AG04450 (cell line): ENCODE data around the gene ST6GALNAC3. TPM values are rescaled to one million over a fixed set of nuclear protein-coding genes. Genes with fewer than 3 reads are reported as not detected.

ENCODE experiments used
- CTCF ChIA-PET: fragments of 300-600, 350-600 bp; formaldehyde crosslinking; extraction: SDS; loops from one replicate; lab custom pipeline; 2022; ENCODE audit warnings: antibody characterized with exemption, inconsistent platforms; lab: Charles Lee
- POLR2A ChIA-PET: fragments of 350-600 bp; formaldehyde crosslinking; extraction: SDS; loops from one replicate; lab custom pipeline; 2021; ENCODE audit warnings: antibody characterized with exemption, inconsistent platforms; lab: Yijun Ruan, JAX
- DNase-seq: peaks from one replicate; pipeline ENCODE4 v3.0.0-alpha.2; 2011; ENCODE audit warnings: low read depth, low spot score
- H3K27ac ChIP-seq: one replicate; pipeline ENCODE4 v1.5.1; 2012; ENCODE audit warnings: low read depth, low read length, control low read depth
- H3K27me3 ChIP-seq: one replicate; pipeline ENCODE4 v1.6.0; 2012; ENCODE audit warnings: low read length; ENCODE audit not compliant: control insufficient read depth, insufficient read depth
- H3K4me3 ChIP-seq: 2 replicates; pipeline ENCODE4 v1.5.1; 2011; ENCODE audit warnings: mild to moderate bottlenecking, low read depth, low read length, control low read depth
- H3K9me3 ChIP-seq: 2 replicates; pipeline ENCODE4 v1.5.1; 2012; ENCODE audit warnings: low read length; ENCODE audit not compliant: control insufficient read depth, insufficient read depth
- polyA plus RNA-seq: library from polyadenylated mRNA; depleted of rRNA; stranded (reverse); fragments of >200 nt; gene quantifications from 2 replicates; pipeline ENCODE4 v1.2.3, GENCODE V29; 2011
- TF ChIP-seq, protein P1 (sequence below): IDR thresholded peaks from 2 replicates; pipeline ENCODE4 v1.5.1; 2011; ENCODE audit warnings: low read depth, low read length, control low read depth, inconsistent platforms

ST6GALNAC3 gene
- polyA plus RNA-seq, 1 experiment: 2.1 TPM

DNA sequence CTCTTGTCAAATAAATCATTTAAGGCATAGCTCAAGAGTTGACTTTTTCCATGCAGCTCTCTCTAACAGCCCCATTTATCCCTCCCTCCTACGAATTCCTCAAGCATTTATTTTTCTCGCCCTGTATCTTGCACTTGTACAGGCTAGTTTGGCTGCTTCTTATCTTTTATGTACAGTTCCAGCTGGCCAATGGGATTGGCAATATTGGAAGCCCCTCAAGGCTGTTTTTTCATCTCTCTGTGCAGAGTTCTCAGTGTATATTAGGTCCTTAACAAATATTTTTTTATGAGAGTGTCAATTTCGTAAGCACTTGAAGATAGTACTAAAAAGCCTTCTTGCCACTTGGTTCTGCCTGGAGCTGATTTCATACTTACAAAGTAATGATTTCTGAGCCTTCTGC, 356.0 kb downstream of the ST6GALNAC3 start:
- ChIA-PET POLR2A (no interaction called here), CTCF (no interaction called here)
- DNase-seq: no peak
- Histone ChIP-seq H3K9me3 (no peaks in the 10 kb centered on the region), H3K4me3 (no peak overlapping the region), H3K27me3 (no peaks in the 10 kb centered on the region), H3K27ac (no peak overlapping the region)
- TF ChIP-seq, protein P1, sequence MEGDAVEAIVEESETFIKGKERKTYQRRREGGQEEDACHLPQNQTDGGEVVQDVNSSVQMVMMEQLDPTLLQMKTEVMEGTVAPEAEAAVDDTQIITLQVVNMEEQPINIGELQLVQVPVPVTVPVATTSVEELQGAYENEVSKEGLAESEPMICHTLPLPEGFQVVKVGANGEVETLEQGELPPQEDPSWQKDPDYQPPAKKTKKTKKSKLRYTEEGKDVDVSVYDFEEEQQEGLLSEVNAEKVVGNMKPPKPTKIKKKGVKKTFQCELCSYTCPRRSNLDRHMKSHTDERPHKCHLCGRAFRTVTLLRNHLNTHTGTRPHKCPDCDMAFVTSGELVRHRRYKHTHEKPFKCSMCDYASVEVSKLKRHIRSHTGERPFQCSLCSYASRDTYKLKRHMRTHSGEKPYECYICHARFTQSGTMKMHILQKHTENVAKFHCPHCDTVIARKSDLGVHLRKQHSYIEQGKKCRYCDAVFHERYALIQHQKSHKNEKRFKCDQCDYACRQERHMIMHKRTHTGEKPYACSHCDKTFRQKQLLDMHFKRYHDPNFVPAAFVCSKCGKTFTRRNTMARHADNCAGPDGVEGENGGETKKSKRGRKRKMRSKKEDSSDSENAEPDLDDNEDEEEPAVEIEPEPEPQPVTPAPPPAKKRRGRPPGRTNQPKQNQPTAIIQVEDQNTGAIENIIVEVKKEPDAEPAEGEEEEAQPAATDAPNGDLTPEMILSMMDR: no peak

- ChIA-PET CTCF (interaction anchor here (0.6 kb wide), 1 partner anchor 33 kb away, joined by 3 read pairs; no protein-coding TSS in a partner anchor), POLR2A (no interaction called here)
- H3K27ac ChIP-seq: no peak overlapping the region
- DNase-seq: no peak
- no peaks in the 10 kb centered on the region for H3K9me3 ChIP-seq
- no peak overlapping the region for H3K4me3 ChIP-seq
- no peaks in the 10 kb centered on the region for H3K27me3 ChIP-seq
- TF ChIP-seq, protein P1: no peak
These were observed 359.0 kb downstream of the ST6GALNAC3 start for GRCh38 chr1:76433526-76433925.

DNA sequence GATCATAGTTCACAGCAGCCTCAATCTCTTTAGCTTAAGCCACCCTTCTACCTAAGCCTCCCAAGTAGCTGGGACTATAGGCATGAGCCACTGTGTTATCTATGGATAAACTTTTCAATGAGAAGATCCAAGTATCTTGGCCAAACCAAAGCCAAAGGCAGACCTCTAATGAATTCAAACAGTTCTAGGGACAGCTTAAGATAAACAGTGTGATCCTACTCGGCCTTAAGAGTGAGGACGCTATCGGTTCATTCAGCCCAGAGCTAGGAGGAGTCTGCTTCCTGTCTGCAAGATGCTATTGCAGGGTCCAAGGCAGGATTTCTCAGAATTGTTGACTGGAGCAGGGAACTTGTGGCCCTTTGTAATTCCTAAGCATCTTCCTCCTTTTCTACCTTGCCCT, 368.7 kb downstream of the ST6GALNAC3 start:
- CTCF ChIA-PET: no interaction called here
- no peak overlapping the region for H3K27ac ChIP-seq

GRCh38 chr1:76444773-76445172, 370.2 kb downstream of the ST6GALNAC3 start:
- ChIA-PET POLR2A (no interaction called here), CTCF (no interaction called here)
- no peak for DNase-seq
- Histone ChIP-seq H3K27me3 (no peaks in the 10 kb centered on the region), H3K27ac (no peak overlapping the region), H3K4me3 (no peak overlapping the region), H3K9me3 (no peaks in the 10 kb centered on the region)
- TF ChIP-seq, protein P1: no peak

More for the DNA sequence above, 368.7 kb downstream of the ST6GALNAC3 start:
- POLR2A ChIA-PET: no interaction called here
- no peaks in the 10 kb centered on the region for H3K9me3 ChIP-seq
- H3K4me3 ChIP-seq: no peak overlapping the region
- TF ChIP-seq, protein P1: no peak
- no peaks in the 10 kb centered on the region for H3K27me3 ChIP-seq
- no peak for DNase-seq

DNA sequence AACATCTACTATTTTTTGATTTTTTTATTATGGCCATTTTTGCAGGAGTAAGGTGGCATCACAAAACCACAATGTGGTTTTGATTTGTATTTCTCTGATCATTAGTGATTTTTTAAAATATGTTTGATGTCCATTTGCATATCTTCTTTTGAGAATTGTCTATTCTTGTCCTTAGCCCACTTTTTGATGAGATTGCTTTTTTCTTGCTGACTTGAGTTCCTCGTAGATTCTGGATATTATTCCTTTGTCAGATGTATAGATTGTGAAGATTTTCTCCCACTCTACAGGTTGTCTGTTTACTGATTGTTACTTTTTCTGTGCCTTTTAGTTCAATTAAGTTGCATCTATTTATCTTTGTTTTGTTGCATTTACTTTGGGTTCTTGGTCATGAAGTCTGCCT, 375.7 kb downstream of the ST6GALNAC3 start:
- no peak overlapping the region for H3K27ac ChIP-seq
- no peak for DNase-seq
- no peak overlapping the region for H3K4me3 ChIP-seq
- ChIA-PET CTCF (no interaction called here), POLR2A (no interaction called here)
- TF ChIP-seq, protein P1: no peak
- no peaks in the 10 kb centered on the region for H3K9me3 ChIP-seq
- no peaks in the 10 kb centered on the region for H3K27me3 ChIP-seq
